GM21529 (cell line): ENCODE results near the gene ELOVL7.
"Not testable (repeated sequence)": the region's sequence is repeated elsewhere in the genome, so short reads cannot be mapped to it uniquely, and the experiment has no call there.

Experiments
- ATAC-seq: cut with Tn5 transposase; IDR thresholded peaks from one replicate; pipeline ENCODE4 v1.9.1; 2021; ENCODE audit not compliant: unreplicated experiment

ELOVL7 gene

GRCh38 chr5:60715201-60715928, 128.7 kb downstream of the ELOVL7 start:
- not testable (repeated sequence) for ATAC-seq

GRCh38 chr5:60712950-60713349, 131.1 kb downstream of the ELOVL7 start:
- ATAC-seq = no peak

GRCh38 chr5:60711892-60712291, 132.2 kb downstream of the ELOVL7 start:
- not testable (repeated sequence) for ATAC-seq

GRCh38 chr5:60710362-60710761, 133.7 kb downstream of the ELOVL7 start:
- no peak for ATAC-seq

GRCh38 chr5:60705144-60705543, 138.9 kb downstream of the ELOVL7 start:
- ATAC-seq = no peak

- no peak for ATAC-seq
These were observed 140.1 kb downstream of the ELOVL7 start for GRCh38 chr5:60703944-60704343.
